Fibroblast of lung (primary cell): Measurements from ENCODE around the gene EBI3. TPM values are rescaled to one million over a fixed set of nuclear protein-coding genes. Genes with fewer than 3 reads are reported as not detected.
"Not testable (repeated sequence)": the region's sequence is repeated elsewhere in the genome, so short reads cannot be mapped to it uniquely, and the experiment has no call there.

Experiments
- DNase-seq, 2 donors: peaks; one replicate each; pipeline versions ENCODE4 v3.0.0 to v3.0.0-alpha.2; 2010; ENCODE audit warnings: low read depth in 2 of 2
- H2AFZ ChIP-seq: 2 replicates; pipeline ENCODE4 v1.5.1; 2012; ENCODE audit warnings: low read length, control low read depth, inconsistent platforms
- H3K27ac ChIP-seq: 2 replicates; pipeline ENCODE4 v1.5.1; 2011; ENCODE audit warnings: low read length, control low read depth; ENCODE audit not compliant: insufficient read depth
- H3K27me3 ChIP-seq: 2 replicates; pipeline ENCODE4 v1.5.1; 2011; ENCODE audit warnings: mild to moderate bottlenecking, low read length; ENCODE audit not compliant: control insufficient read depth, insufficient read depth
- H3K36me3 ChIP-seq: 2 replicates; pipeline ENCODE4 v1.5.1; 2011; ENCODE audit warnings: low read length; ENCODE audit not compliant: control insufficient read depth, insufficient read depth
- H3K4me1 ChIP-seq: 2 replicates; pipeline ENCODE4 v1.5.1; 2011; ENCODE audit warnings: low read length; ENCODE audit not compliant: control insufficient read depth, insufficient read depth; ENCODE audit errors: extremely low read depth
- H3K4me2 ChIP-seq: 2 replicates; pipeline ENCODE4 v1.5.1; 2011; ENCODE audit warnings: low read length, control low read depth; ENCODE audit not compliant: insufficient read depth; ENCODE audit errors: extremely low read depth
- H3K4me3 ChIP-seq, 4 experiments: fragments of 200-600 bp in 1 of 4; sonication (generic) in 1 of 4; replicated peaks in 1 of 4; 2 replicates each; pipeline ENCODE4 v1.5.1; 2011 to 2016; ENCODE audit warnings: low read length in 4 of 4, low read depth in 3 of 4, mild to moderate bottlenecking in 3 of 4, control low read depth in 2 of 4, inconsistent platforms in 1 of 4, mixed read lengths in 1 of 4; ENCODE audit not compliant: insufficient read depth in 1 of 4; ENCODE audit errors: control extremely low read depth in 1 of 4
- H3K79me2 ChIP-seq: 2 replicates; pipeline ENCODE4 v1.5.1; 2012; ENCODE audit warnings: mild to moderate bottlenecking, low read length, inconsistent platforms; ENCODE audit not compliant: control insufficient read depth, insufficient read depth
- H3K9ac ChIP-seq: 2 replicates; pipeline ENCODE4 v1.5.1; 2011; ENCODE audit warnings: mild to moderate bottlenecking, low read length, control low read depth; ENCODE audit not compliant: insufficient read depth
- H3K9me3 ChIP-seq: 2 replicates; pipeline ENCODE4 v1.5.1; 2012; ENCODE audit warnings: low read depth, low read length; ENCODE audit not compliant: control insufficient read depth, insufficient read depth
- H4K20me1 ChIP-seq: 2 replicates; pipeline ENCODE4 v1.5.1; 2011; ENCODE audit warnings: low read length; ENCODE audit not compliant: control insufficient read depth, insufficient read depth; ENCODE audit errors: extremely low read depth
- EZH2 ChIP-seq: IDR thresholded peaks from 2 replicates; pipeline ENCODE4 v1.5.1; 2012; ENCODE audit warnings: low read length, control low read depth, mild to moderate bottlenecking; ENCODE audit errors: missing control alignments
- polyA plus RNA-seq, 2 donors: library from polyadenylated mRNA; depleted of rRNA in 1 of 2; stranded (reverse) in 1 of 2; unstranded in 1 of 2; fragments of >200 nt; gene quantifications; 2 replicates each; pipeline ENCODE4 v1.2.1, GENCODE V29; 2011 to 2012; ENCODE audit warnings: missing spikeins in 1 of 2
- total RNA-seq: library from RNA; depleted of rRNA; stranded (reverse); fragments of >200 nt; gene quantifications from 2 replicates; pipeline ENCODE4 v1.2.1, GENCODE V29; 2014
- TF ChIP-seq, protein P1 (sequence below), 2 donors: IDR thresholded peaks in 1 of 2; conservative IDR thresholded peaks in 1 of 2; 1 replicate in 1 of 2; 2 replicates in 1 of 2; pipeline ENCODE4 v1.5.1; 2011 to 2012; ENCODE audit warnings: low read length in 2 of 2, control low read depth in 1 of 2, inconsistent platforms in 1 of 2, low read depth in 1 of 2, mild to moderate bottlenecking in 1 of 2

The EBI3 gene
- total and polyA plus RNA-seq, 2 donors (not counting 1 experiment from before 2014, with no cell fraction given), result 0.14 TPM; not detected in 1

DNA sequence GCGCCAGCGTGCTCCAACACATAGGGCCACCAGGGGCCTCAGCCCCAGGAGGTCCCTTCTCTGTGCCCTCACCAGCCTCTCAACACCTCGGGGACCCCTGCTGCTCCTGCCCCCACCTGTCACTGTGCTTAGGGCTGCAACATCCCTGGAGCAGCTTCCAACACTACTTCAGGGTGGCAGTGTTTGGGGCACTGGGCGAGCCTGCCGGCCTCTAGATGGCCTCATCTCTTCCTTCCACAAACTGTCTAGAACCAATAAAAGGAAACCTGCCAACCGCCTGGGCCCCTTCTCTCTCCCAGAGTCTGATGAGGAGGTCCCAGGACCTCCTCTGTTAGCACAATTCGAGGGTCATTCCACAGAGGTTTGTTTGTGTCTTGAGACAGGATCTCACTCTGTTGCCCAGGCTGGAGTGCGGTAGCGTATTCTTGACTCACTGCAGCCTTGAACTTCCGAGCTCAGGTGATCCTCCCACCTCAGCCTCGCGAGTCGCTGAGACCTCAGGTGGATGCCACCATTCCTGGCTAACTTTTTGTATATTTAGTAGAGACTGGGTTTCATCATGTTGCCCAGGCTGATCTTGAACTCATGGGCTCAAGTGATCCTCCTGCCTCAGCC is 39.6 kb downstream of the EBI3 start:
- Histone ChIP-seq H3K36me3 (peaks cover 4% of the 10 kb centered on the region), H3K9me3 (no peaks in the 10 kb centered on the region), H3K27me3 (no peaks in the 10 kb centered on the region), H3K4me2 (no peak overlapping the region), H3K4me1 (no peaks in the 10 kb centered on the region), H3K79me2 (no peaks in the 10 kb centered on the region), H3K4me3 (no peak overlapping the region), H2AFZ (no peak overlapping the region), H3K27ac (no peak overlapping the region), H4K20me1 (no peaks in the 10 kb centered on the region), H3K9ac (no peak overlapping the region)
- TF ChIP-seq, protein P1, sequence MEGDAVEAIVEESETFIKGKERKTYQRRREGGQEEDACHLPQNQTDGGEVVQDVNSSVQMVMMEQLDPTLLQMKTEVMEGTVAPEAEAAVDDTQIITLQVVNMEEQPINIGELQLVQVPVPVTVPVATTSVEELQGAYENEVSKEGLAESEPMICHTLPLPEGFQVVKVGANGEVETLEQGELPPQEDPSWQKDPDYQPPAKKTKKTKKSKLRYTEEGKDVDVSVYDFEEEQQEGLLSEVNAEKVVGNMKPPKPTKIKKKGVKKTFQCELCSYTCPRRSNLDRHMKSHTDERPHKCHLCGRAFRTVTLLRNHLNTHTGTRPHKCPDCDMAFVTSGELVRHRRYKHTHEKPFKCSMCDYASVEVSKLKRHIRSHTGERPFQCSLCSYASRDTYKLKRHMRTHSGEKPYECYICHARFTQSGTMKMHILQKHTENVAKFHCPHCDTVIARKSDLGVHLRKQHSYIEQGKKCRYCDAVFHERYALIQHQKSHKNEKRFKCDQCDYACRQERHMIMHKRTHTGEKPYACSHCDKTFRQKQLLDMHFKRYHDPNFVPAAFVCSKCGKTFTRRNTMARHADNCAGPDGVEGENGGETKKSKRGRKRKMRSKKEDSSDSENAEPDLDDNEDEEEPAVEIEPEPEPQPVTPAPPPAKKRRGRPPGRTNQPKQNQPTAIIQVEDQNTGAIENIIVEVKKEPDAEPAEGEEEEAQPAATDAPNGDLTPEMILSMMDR (conservative IDR thresholded peaks at IDR 0.05 in 1 of 2, IDR thresholded peaks at IDR 0.05 in 1 of 2; ENCODE audit: low read depth in 1 of 2, low read length in 2 of 2), result no peak
- no peak for TF ChIP-seq EZH2
- DNase-seq, result no peak

DNA sequence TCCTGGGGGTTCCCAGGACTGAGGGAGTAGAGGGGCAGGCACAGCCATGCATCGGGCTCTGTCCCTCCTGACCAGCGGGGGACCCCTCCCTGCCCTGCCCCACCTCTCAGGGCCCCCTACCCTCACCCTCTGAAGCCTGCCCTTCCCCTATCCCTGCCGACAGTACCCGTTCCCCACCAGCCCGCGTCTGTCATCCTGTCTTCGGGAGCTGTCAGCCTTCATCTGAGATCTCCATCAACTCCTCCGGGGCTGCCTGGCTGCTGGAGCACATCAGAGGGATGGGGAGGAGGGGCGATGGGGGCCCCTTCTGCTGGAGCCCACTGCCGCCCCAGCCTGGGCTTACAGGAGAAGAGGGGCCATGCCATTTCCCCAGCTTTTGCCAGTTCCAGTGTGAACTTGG is 43.6 kb downstream of the EBI3 start:
- H4K20me1 ChIP-seq, result no peaks in the 10 kb centered on the region
- H3K79me2 ChIP-seq, result no peaks in the 10 kb centered on the region
- DNase-seq, result no peak
- no peak overlapping the region for H2AFZ ChIP-seq
- H3K4me1 ChIP-seq, result no peaks in the 10 kb centered on the region
- H3K27ac ChIP-seq, result no peak overlapping the region
- no peak overlapping the region for H3K9ac ChIP-seq
- H3K4me3 ChIP-seq, result no peak overlapping the region
- peaks cover under 1% of the 10 kb centered on the region for H3K27me3 ChIP-seq
- H3K36me3 ChIP-seq, result peaks cover 4% of the 10 kb centered on the region
- TF ChIP-seq, protein P1 (conservative IDR thresholded peaks at IDR 0.05 in 1 of 2, IDR thresholded peaks at IDR 0.05 in 1 of 2; ENCODE audit: low read depth in 1 of 2, low read length in 2 of 2), result no peak
- no peak for TF ChIP-seq EZH2
- no peak overlapping the region for H3K4me2 ChIP-seq
- H3K9me3 ChIP-seq, result no peaks in the 10 kb centered on the region

DNA sequence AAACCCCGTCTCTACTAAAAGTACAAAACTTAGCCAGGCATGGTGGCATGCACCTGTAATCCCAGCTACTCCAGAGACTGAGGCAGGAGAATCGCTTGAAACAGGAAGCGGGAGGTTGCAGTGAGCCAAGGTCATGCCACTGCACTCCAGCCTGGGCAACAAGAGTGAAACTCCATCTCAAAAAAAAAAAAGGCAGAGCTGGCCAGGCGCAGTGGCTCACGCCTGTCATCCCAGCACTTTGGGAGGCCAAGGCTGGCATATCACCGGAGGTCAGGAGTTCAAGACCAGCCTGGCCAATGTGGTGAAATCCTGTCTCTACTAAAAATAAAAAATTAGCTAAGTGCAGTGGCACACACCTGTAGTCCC is 45.0 kb downstream of the EBI3 start:
- not testable (repeated sequence) for DNase-seq, H3K4me3 ChIP-seq, H3K9me3 ChIP-seq, H3K79me2 ChIP-seq, H3K4me2 ChIP-seq, H2AFZ ChIP-seq, H3K4me1 ChIP-seq, H3K9ac ChIP-seq, H3K27me3 ChIP-seq, H4K20me1 ChIP-seq, H3K36me3 ChIP-seq, H3K27ac ChIP-seq
